SK-N-MC (cell line): ENCODE measurements around the gene CACNB4.

Experiments used
- EZH2 ChIP-seq: fragments of 200-600 bp; sonication (generic); IDR thresholded peaks from one replicate; pipeline ENCODE4 v1.6.1; 2017; ENCODE audit warnings: antibody characterized with exemption
- FOXP2 ChIP-seq: optimal IDR thresholded peaks from 2 replicates; pipeline ENCODE3; 2011; ENCODE audit warnings: mild to moderate bottlenecking, moderate library complexity; ENCODE audit not compliant: insufficient read depth; ENCODE audit errors: extremely low read length, control extremely low read depth
- POLR2AphosphoS5 ChIP-seq: IDR thresholded peaks from 2 replicates; pipeline ENCODE4 v1.6.1; 2012; ENCODE audit warnings: mild to moderate bottlenecking, low read depth, low read length, borderline replicate concordance

GRCh38 chr2:152115952-152116351 lies 17.1 kb upstream of the CACNB4 start:
- TF ChIP-seq EZH2 (no peak), POLR2AphosphoS5 (no peak), FOXP2 (no peak)
